CD4-positive, alpha-beta T cell (primary cell): Measurements from ENCODE around the gene IGF2BP2. TPM values are rescaled to one million over a fixed set of nuclear protein-coding genes. Genes with fewer than 3 reads are reported as not detected.

Source experiments
- ATAC-seq: fragments of 200-7000 bp; cut with Tn5 transposase; one replicate; pipeline ENCODE4 v1.10.0; 2022; ENCODE audit warnings: mild to moderate bottlenecking; ENCODE audit not compliant: poor library complexity
- CTCF ChIA-PET: fragments of 350-600 bp; sonication (Branson Sonifier 250); formaldehyde crosslinking; loops from one replicate; lab custom pipeline; 2021; ENCODE audit warnings: antibody characterized with exemption, inconsistent platforms; lab: Charles Lee
- POLR2A ChIA-PET: fragments of 350-600 bp; sonication (Branson Sonifier 250); formaldehyde crosslinking; loops from one replicate; lab custom pipeline; 2021; ENCODE audit warnings: antibody characterized with exemption, inconsistent platforms; lab: Charles Lee
- DNase-seq, 14 experiments: peaks; one replicate each; pipeline ENCODE4 v3.0.0-alpha.2; 2013 to 2020; ENCODE audit warnings: mixed read lengths in 2 of 14
- H3K27ac ChIP-seq, 2 donors: one replicate each; pipeline versions ENCODE4 v1.5.1 to v1.7.0; 2013; ENCODE audit warnings: low read length in 2 of 2, low read depth in 1 of 2, mild to moderate bottlenecking in 1 of 2
- H3K27me3 ChIP-seq, 2 experiments: 1 replicate in 1 of 2; 2 replicates in 1 of 2; pipeline versions ENCODE4 v1.6.1 to v1.7.0; 2013; ENCODE audit warnings: low read length in 2 of 2, control low read depth in 1 of 2, mild to moderate bottlenecking in 1 of 2, moderate library complexity in 1 of 2; ENCODE audit not compliant: insufficient read depth in 2 of 2, control insufficient read depth in 1 of 2
- H3K36me3 ChIP-seq: one replicate; pipeline ENCODE4 v1.6.1; 2013; ENCODE audit warnings: low read length, control low read depth; ENCODE audit not compliant: insufficient read depth
- H3K4me1 ChIP-seq: one replicate; pipeline ENCODE4 v1.6.1; 2013; ENCODE audit warnings: low read length, control low read depth; ENCODE audit not compliant: insufficient read depth
- H3K4me3 ChIP-seq: one replicate; pipeline ENCODE4 v1.5.1; 2013; ENCODE audit warnings: mild to moderate bottlenecking, low read length, moderate library complexity
- H3K9me3 ChIP-seq, 2 experiments: 1 replicate in 1 of 2; 2 replicates in 1 of 2; pipeline versions ENCODE4 v1.6.1 to v1.7.0; 2013; ENCODE audit warnings: low read length in 2 of 2, mild to moderate bottlenecking in 2 of 2, control low read depth in 1 of 2, moderate library complexity in 1 of 2; ENCODE audit not compliant: control insufficient read depth in 1 of 2, insufficient read depth in 1 of 2
- H3K27ac Mint-ChIP-seq: one replicate; pipeline ENCODE4 v1.8.0; 2020; ENCODE audit warnings: mixed read lengths
- H3K27me3 Mint-ChIP-seq: one replicate; pipeline ENCODE4 v1.8.0; 2021; ENCODE audit warnings: mixed read lengths
- H3K36me3 Mint-ChIP-seq: one replicate; pipeline ENCODE4 v1.8.0; 2021; ENCODE audit warnings: low read depth, mixed read lengths
- H3K4me1 Mint-ChIP-seq: one replicate; pipeline ENCODE4 v1.8.0; 2021; ENCODE audit warnings: low read depth, mixed read lengths
- H3K4me3 Mint-ChIP-seq: one replicate; pipeline ENCODE4 v1.8.0; 2020; ENCODE audit warnings: mild to moderate bottlenecking, mixed read lengths
- H3K9me3 Mint-ChIP-seq: one replicate; pipeline ENCODE4 v1.8.0; 2020; ENCODE audit warnings: mixed read lengths
- CTCF ChIP-seq: fragments of 200-600 bp; IDR thresholded peaks from one replicate; pipeline ENCODE4 v1.8.0; 2022; ENCODE audit warnings: antibody characterized with exemption, mild to moderate bottlenecking
- intact Hi-C, 2 experiments: fragments of 100-400 bp; cut with DNase I in 1 of 2; cut with micrococcal nuclease in 1 of 2; formaldehyde crosslinking; loops; one replicate each; pipeline versions ENCODE4 v1.15.1 to v1.9.0; 2023 to 2025; cut with DNase I, micrococcal nuclease
- total RNA-seq, 174 experiments: library from RNA in 2 of 174; stranded (reverse) in 2 of 174; gene quantifications; one replicate each; pipeline ENCODE4 v1.2.3 and lab custom pipeline; 2021 to 2026

The IGF2BP2 gene
- total RNA-seq, 2 experiments from 2014 or later: 0.25 to 0.50 TPM

- Mint-ChIP-seq H3K36me3 (no peaks in the 10 kb centered on the region), H3K9me3 (no peaks in the 10 kb centered on the region), H3K27me3 (peaks cover 33% of the 10 kb centered on the region), H3K4me1 (peaks cover 6% of the 10 kb centered on the region), H3K4me3 (no peak overlapping the region), H3K27ac (no peak overlapping the region)
- no peak for DNase-seq
- intact Hi-C loops: no loop called here
- POLR2A ChIA-PET: no interaction called here
- no peak overlapping the region for H3K4me3 ChIP-seq
- ATAC-seq: no peak
- H3K36me3 ChIP-seq: no peaks in the 10 kb centered on the region
- no peak overlapping the region for H3K27ac ChIP-seq
- CTCF ChIA-PET: no interaction called here
- peaks cover 12 to 14% of the 10 kb centered on the region in 2 experiments for H3K27me3 ChIP-seq
- TF ChIP-seq CTCF: no peak
- no peaks in the 10 kb centered on the region for H3K9me3 ChIP-seq
- H3K4me1 ChIP-seq: no peaks in the 10 kb centered on the region
Observed at GRCh38 chr3:185764980-185765370, 59.9 kb downstream of the IGF2BP2 start.

GRCh38 chr3:185764163-185764979, 60.5 kb downstream of the IGF2BP2 start:
- Mint-ChIP-seq H3K9me3 (no peaks in the 10 kb centered on the region), H3K27ac (no peak overlapping the region), H3K4me3 (no peak overlapping the region), H3K4me1 (peaks cover 6% of the 10 kb centered on the region), H3K27me3 (peaks cover 33% of the 10 kb centered on the region), H3K36me3 (no peaks in the 10 kb centered on the region)
- DNase-seq: peak in 2 of 14 experiments; percentile 24 to 45
- ChIA-PET POLR2A (no interaction called here), CTCF (interaction anchor here (1.7 kb wide), 1 partner anchor 18 kb away, joined by 4 read pairs; no protein-coding TSS in a partner anchor)
- Histone ChIP-seq H3K36me3 (no peaks in the 10 kb centered on the region), H3K27ac (no peak overlapping the region), H3K27me3 (peaks cover 15% of the 10 kb centered on the region in 2 experiments), H3K4me3 (no peak overlapping the region), H3K4me1 (no peaks in the 10 kb centered on the region), H3K9me3 (no peaks in the 10 kb centered on the region)
- intact Hi-C loops: no loop called here
- no peak for ATAC-seq
- TF ChIP-seq CTCF: no peak

GRCh38 chr3:185763347-185764005, 61.4 kb downstream of the IGF2BP2 start:
- DNase-seq (no peak), ATAC-seq (no peak)
- Histone ChIP-seq H3K4me1 (no peaks in the 10 kb centered on the region), H3K27me3 (peaks cover 17 to 24% of the 10 kb centered on the region in 2 experiments), H3K36me3 (no peaks in the 10 kb centered on the region), H3K9me3 (no peaks in the 10 kb centered on the region), H3K4me3 (no peak overlapping the region), H3K27ac (no peak overlapping the region)
- Mint-ChIP-seq H3K4me3 (no peak overlapping the region), H3K36me3 (no peaks in the 10 kb centered on the region), H3K27ac (no peak overlapping the region), H3K9me3 (no peaks in the 10 kb centered on the region), H3K27me3 (peaks cover 35% of the 10 kb centered on the region), H3K4me1 (peaks cover 6% of the 10 kb centered on the region)
- TF ChIP-seq CTCF: no peak
- ChIA-PET POLR2A (no interaction called here), CTCF (interaction anchor here (1.4 to 1.7 kb wide), 2 partner anchors 14 to 17 kb away, joined by 3 to 4 read pairs; no protein-coding TSS in a partner anchor)
- intact Hi-C loops: no loop called here
